Stimulated activated CD8-positive, alpha-beta memory T cell treated with anti-CD3 and anti-CD28 coated beads, Interleukin-4, amount 100 ng/mL, for 1 hour (primary cell): ENCODE measurements around the gene USO1.
"Not testable (repeated sequence)": the region's sequence is repeated elsewhere in the genome, so short reads cannot be mapped to it uniquely, and the experiment has no call there.

Source experiments
- DNase-seq, 2 donors: peaks; one replicate each; pipeline ENCODE4 v3.0.0-alpha.2; 2020; ENCODE audit warnings: low read depth in 2 of 2, low spot score in 1 of 2

Gene USO1

GRCh38 chr4:75769036-75769435, 44.7 kb downstream of the USO1 start:
- DNase-seq, result no peak

GRCh38 chr4:75771607-75772006, 47.2 kb downstream of the USO1 start:
- no peak for DNase-seq

GRCh38 chr4:75777589-75777988, 53.2 kb downstream of the USO1 start:
- DNase-seq, result no peak

GRCh38 chr4:75779105-75779757, 54.9 kb downstream of the USO1 start:
- no peak for DNase-seq

GRCh38 chr4:75781305-75781704, 56.9 kb downstream of the USO1 start:
- DNase-seq, result no peak

GRCh38 chr4:75786526-75786925, 62.1 kb downstream of the USO1 start:
- DNase-seq, result no peak

GRCh38 chr4:75786938-75787337, 62.6 kb downstream of the USO1 start:
- no peak for DNase-seq

- no peak for DNase-seq
These were observed 65.6 kb downstream of the USO1 start for GRCh38 chr4:75790024-75790423.

- DNase-seq, result no peak
These were observed 76.6 kb downstream of the USO1 start for GRCh38 chr4:75800972-75801371.

GRCh38 chr4:75806035-75806434, 81.7 kb downstream of the USO1 start:
- DNase-seq, result not testable (repeated sequence)

- no peak for DNase-seq
These were observed 93.5 kb downstream of the USO1 start for GRCh38 chr4:75817901-75818300.

GRCh38 chr4:75819121-75819520, 94.7 kb downstream of the USO1 start:
- no peak for DNase-seq

GRCh38 chr4:75820197-75820596, 95.8 kb downstream of the USO1 start:
- DNase-seq, result no peak

GRCh38 chr4:75820676-75821075, 96.3 kb downstream of the USO1 start:
- no peak for DNase-seq

GRCh38 chr4:75821216-75821615, 96.8 kb downstream of the USO1 start:
- no peak for DNase-seq

GRCh38 chr4:75821966-75822365, 97.6 kb downstream of the USO1 start:
- DNase-seq, result no peak

GRCh38 chr4:75822416-75822815, 98.0 kb downstream of the USO1 start:
- DNase-seq, result no peak

- no peak for DNase-seq
These were observed 99.4 kb downstream of the USO1 start for GRCh38 chr4:75823812-75824211.

- no peak for DNase-seq
These were observed 106.5 kb downstream of the USO1 start for GRCh38 chr4:75830906-75831305.

GRCh38 chr4:75831856-75832405, 107.6 kb downstream of the USO1 start:
- no peak for DNase-seq

- DNase-seq, result no peak
These were observed 109.9 kb downstream of the USO1 start for GRCh38 chr4:75834095-75834771.

GRCh38 chr4:75834772-75835154, 110.4 kb downstream of the USO1 start:
- no peak for DNase-seq
